GM12873 (cell line): Measurements from ENCODE around the gene TMTC4.

Experiments used
- CTCF ChIP-seq: IDR thresholded peaks from 2 replicates; pipeline ENCODE4 v1.5.1; 2012; ENCODE audit warnings: low read depth, mild to moderate bottlenecking, moderate library complexity, low read length, control low read depth; ENCODE audit not compliant: insufficient read depth; ENCODE audit errors: missing control alignments

TMTC4 gene

GRCh38 chr13:100561158-100561499 lies 113.5 kb downstream of the TMTC4 start:
- TF ChIP-seq CTCF, result no peak

- TF ChIP-seq CTCF, result no peak
Observed at GRCh38 chr13:100560498-100561157, 114.0 kb downstream of the TMTC4 start.

GRCh38 chr13:100559886-100560285 lies 114.7 kb downstream of the TMTC4 start:
- TF ChIP-seq CTCF, result no peak
